Islet precursor cell (in vitro differentiated cells): ENCODE results near the gene MOB2.

ENCODE experiments used
- DNase-seq: peaks from one replicate; pipeline ENCODE4 v3.0.0-alpha.2; 2018

The MOB2 gene

GRCh38 chr11:1502954-1503707 lies 16.6 kb upstream of the MOB2 start:
- DNase-seq: no peak

DNA sequence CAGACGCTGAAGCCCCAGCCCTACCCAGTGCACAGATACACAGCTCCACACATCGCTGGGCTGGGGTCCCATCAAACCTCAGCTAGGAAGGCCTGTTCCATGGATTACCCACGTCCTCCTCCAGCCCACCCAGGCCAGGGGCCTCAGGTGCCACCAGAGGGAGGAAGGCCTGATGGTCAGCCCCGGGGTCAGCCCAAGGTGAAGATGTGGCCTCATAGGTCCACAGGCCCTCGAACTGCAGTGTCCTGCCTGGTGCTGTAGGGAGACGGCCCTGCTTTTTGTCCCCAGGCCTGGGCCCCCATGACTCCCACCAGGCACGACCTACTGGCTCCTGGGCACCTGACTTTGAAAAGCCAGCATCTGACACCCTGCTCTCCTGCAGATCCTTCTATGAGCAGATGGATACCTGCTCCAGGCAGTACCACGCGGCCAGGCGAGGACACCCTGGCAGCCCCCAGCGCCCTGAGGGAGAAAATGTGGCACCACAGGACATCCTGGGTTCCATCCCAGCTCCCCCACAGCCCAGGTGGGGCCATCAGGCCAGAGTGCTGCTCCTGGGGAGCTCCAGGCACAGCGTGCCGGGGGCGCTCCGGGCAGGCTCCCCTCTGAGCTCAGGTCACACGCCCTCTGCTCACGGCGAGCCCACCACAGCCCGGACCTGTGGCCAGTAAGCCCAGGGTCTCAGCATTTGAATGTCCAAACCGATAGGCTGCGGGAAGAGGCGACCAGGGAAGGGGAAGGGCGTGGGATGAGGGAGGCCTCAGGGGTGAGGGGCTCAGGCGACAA lies 15.8 kb upstream of the MOB2 start:
- DNase-seq: no peak

- DNase-seq: no peak
These were observed 15.0 kb upstream of the MOB2 start for GRCh38 chr11:1501421-1502167.

- DNase-seq: no peak
These were observed 14.2 kb upstream of the MOB2 start for GRCh38 chr11:1500466-1501420.

GRCh38 chr11:1499899-1500298 lies 13.3 kb upstream of the MOB2 start:
- no peak for DNase-seq

DNA sequence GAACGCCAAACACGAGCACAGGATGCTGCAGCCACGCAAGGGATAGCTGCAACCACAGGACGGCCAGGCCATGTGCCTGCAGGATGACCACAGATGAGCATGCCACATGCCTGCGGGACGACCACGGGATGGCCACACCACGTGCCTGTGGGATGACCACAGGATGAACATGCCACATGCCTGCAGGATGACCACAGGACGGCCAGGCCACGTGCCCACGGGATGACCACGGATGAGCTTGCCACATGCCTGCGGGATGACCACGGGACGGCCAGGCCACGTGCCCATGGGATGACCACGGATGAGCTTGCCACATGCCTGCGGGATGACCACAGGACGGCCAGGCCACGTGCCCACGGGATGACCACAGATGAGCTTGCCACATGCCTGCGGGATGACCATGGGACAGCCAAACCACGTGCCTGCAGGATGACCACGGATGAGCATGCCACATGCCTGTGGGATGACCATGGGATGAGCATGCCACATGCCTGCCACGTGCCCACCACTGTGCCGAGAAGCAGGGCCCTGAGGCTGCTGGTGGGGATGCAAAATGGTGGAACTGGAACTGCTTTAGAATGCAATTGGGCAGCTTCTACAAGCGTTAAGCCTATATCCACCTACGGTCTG lies 12.8 kb upstream of the MOB2 start:
- no peak for DNase-seq

GRCh38 chr11:1498262-1498661 lies 11.7 kb upstream of the MOB2 start:
- no peak for DNase-seq

GRCh38 chr11:1497600-1497999 lies 11.0 kb upstream of the MOB2 start:
- no peak for DNase-seq

DNA sequence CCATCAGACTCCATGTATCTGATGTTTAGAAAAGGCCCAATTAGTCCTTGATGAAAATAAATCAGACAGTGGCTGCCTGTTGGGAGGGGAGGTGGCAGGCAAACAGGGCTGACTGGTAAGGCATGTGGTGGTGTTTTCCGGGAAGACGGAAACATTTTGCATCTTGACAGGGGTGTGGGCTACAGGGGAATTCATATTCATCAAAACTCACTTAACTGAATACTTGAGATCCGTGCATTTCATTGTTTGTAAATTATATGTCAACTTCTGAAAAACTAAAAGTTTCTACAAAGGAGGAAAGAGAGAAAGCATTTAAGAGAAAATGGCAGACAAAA lies 10.1 kb upstream of the MOB2 start:
- DNase-seq: no peak

- no peak for DNase-seq
These were observed 9.6 kb upstream of the MOB2 start for GRCh38 chr11:1496091-1496760.

- DNase-seq: no peak
These were observed 8.1 kb upstream of the MOB2 start for GRCh38 chr11:1494650-1495049.

- DNase-seq: no peak
These were observed 7.2 kb upstream of the MOB2 start for GRCh38 chr11:1493650-1494244.

DNA sequence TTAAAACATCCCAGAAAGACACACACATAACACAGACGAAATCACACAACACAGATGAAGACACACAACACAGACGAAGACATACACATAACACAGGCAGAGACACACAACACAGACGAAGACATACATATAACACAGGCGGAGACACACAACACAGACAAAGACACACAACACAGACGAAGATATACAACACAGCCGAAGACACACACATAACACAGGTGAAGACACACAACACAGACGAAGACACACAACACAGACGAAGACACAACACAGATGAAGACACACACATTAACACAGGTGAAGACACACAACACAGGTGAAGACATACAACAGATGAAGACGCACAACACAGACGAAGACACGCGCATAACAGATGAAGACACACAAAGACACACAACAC lies 4.8 kb upstream of the MOB2 start:
- no peak for DNase-seq

DNA sequence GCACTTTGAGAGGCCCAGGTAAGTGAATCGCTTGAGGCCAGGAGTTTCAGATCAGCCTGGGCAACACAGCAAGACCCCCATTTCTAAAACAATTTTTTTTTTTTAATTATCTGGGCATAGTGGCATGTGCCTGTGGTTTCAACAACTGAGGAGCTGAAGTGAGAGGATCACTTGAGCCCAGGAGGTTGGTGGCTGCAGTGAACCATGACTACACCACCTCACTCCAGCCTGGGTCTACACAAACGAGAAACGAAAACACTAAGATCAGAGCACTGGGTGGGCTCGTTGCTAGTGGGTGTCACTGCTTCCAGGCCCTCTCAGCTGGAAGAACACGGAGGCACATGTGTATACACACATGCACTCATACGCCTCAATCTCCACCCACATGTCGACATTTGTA lies 4.1 kb upstream of the MOB2 start:
- DNase-seq: no peak

GRCh38 chr11:1488575-1489180 lies 2.1 kb upstream of the MOB2 start:
- no peak for DNase-seq

DNA sequence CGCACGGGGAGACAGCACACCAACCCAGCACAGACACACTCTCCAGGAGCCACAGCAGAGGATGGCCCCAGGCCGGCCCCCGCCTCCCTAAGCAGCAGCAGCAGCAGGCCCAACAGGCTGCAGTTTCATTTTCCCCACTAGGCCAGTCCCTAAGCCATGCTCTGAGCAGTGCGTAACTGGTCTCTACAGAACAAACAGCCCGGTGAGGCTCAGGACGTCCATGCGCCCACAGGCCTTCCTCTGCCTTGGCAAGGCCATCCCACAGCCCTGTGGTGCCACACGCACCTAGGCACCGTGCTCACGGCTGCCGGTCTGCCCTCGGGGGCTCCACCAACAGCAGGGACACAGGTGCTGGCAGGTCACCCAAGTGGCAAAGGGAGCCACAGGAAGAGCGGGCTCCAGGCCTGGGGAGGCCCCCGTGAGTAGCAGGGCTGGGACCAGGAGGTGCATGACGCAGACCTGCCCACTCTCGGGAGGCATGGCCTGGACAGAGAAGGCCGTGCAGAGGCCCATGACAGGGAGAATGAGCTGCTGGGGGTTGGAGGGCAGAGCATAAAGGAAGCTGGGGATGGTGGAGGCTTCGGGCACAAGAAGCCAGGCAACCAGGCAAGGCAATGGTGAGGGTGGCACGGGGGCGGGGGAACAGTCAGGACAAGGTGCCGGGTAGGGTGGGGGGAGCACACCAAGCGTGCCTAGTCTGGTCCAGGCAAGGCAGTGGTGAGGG lies 1.4 kb upstream of the MOB2 start:
- no peak for DNase-seq

DNA sequence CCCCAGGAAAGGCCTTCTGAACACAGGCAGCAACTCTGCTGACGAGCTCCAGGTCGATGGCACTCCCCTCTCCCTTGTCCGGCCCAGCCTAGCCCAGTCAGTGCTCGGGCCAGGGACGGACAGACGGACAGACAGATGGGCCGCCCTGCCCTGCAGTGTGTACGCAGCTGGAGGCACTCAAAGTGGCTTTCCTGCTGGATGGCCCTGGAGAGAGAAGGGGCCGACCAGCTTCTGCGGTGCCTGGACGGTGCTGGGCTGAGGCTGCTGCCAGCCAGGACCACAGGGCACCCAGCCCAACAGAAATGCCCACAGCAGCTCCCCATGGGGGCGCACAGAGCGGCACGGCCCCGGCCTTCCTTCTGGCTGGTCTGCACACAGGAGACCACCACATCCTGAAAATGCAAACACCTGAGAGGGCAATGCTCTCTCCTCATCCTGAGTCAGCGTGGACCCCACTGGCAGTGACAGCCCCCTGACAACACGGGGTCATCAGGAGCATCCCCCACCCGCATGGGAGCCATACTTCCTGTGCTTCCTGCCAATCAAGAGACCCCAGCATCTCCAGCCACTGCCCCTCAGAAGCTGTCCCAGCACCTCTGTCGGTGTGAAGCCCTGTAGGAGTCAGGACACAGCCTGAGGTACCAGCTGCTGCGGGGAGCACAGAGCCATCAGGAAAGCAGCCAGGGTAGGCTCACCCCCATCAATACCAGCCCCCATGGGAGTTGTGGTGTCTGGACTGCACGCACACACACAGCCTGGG lies 692 bp upstream of the MOB2 start:
- no peak for DNase-seq

GRCh38 chr11:1485504-1485885 lies 1.1 kb downstream of the MOB2 start:
- no peak for DNase-seq
